ENCODE data around the gene TNS3.

Gene TNS3

GRCh38 chr7:47314728-47315607 lies 266.9 kb downstream of the TNS3 start:
- H3K27me3 Mint-ChIP-seq (ENCODE audit: low read depth, poor library complexity): no peaks in the 10 kb centered on the region
- H3K4me1 Mint-ChIP-seq: peaks cover 56% of the 10 kb centered on the region
- DNase-seq: peak; percentile 29
- peaks cover 21% of the 10 kb centered on the region for H3K9me3 Mint-ChIP-seq
- TF ChIP-seq CTCF (IDR thresholded peaks at IDR 0.05): no peak
- peaks cover 54% of the 10 kb centered on the region for H3K36me3 Mint-ChIP-seq (ENCODE audit: low read depth)
- peak overlapping the region; percentile 95 for H3K27ac Mint-ChIP-seq
- H3K4me3 Mint-ChIP-seq: peak overlapping the region; percentile 58

GRCh38 chr7:47314248-47314647 lies 267.7 kb downstream of the TNS3 start:
- H3K4me3 Mint-ChIP-seq: no peak overlapping the region
- DNase-seq: no peak
- H3K27me3 Mint-ChIP-seq (ENCODE audit: low read depth, poor library complexity): no peaks in the 10 kb centered on the region
- H3K9me3 Mint-ChIP-seq: peaks cover 28% of the 10 kb centered on the region
- peak overlapping the region; percentile 44 for H3K27ac Mint-ChIP-seq
- TF ChIP-seq CTCF (IDR thresholded peaks at IDR 0.05): no peak
- H3K4me1 Mint-ChIP-seq: peaks cover 56% of the 10 kb centered on the region
- peaks cover 54% of the 10 kb centered on the region for H3K36me3 Mint-ChIP-seq (ENCODE audit: low read depth)

GRCh38 chr7:47313564-47313963 lies 268.3 kb downstream of the TNS3 start:
- peaks cover 3% of the 10 kb centered on the region for H3K27me3 Mint-ChIP-seq (ENCODE audit: low read depth, poor library complexity)
- peaks cover 57% of the 10 kb centered on the region for H3K36me3 Mint-ChIP-seq (ENCODE audit: low read depth)

GRCh38 chr7:47311891-47312290 lies 270.0 kb downstream of the TNS3 start:
- peaks cover 40% of the 10 kb centered on the region for H3K4me1 Mint-ChIP-seq
- no peak for TF ChIP-seq CTCF (IDR thresholded peaks at IDR 0.05)
- DNase-seq: no peak
- peaks cover 44% of the 10 kb centered on the region for H3K9me3 Mint-ChIP-seq
- no peak overlapping the region for H3K27ac Mint-ChIP-seq
- peaks cover 58% of the 10 kb centered on the region for H3K36me3 Mint-ChIP-seq (ENCODE audit: low read depth)
- H3K4me3 Mint-ChIP-seq: no peak overlapping the region
- peaks cover 8% of the 10 kb centered on the region for H3K27me3 Mint-ChIP-seq (ENCODE audit: low read depth, poor library complexity)

More at GRCh38 chr7:47313564-47313963, 268.3 kb downstream of the TNS3 start:
- Mint-ChIP-seq H3K4me1 (peaks cover 56% of the 10 kb centered on the region), H3K4me3 (no peak overlapping the region), H3K9me3 (peaks cover 35% of the 10 kb centered on the region), H3K27ac (no peak overlapping the region)
- DNase-seq: no peak
- TF ChIP-seq CTCF (IDR thresholded peaks at IDR 0.05): no peak

GRCh38 chr7:47310020-47310419 lies 271.9 kb downstream of the TNS3 start:
- TF ChIP-seq CTCF (IDR thresholded peaks at IDR 0.05): no peak
- peaks cover 44% of the 10 kb centered on the region for H3K9me3 Mint-ChIP-seq
- peaks cover 22% of the 10 kb centered on the region for H3K4me1 Mint-ChIP-seq
- H3K4me3 Mint-ChIP-seq: no peak overlapping the region
- H3K27ac Mint-ChIP-seq: no peak overlapping the region
- DNase-seq: no peak
- peaks cover 59% of the 10 kb centered on the region for H3K36me3 Mint-ChIP-seq (ENCODE audit: low read depth)
- peaks cover 8% of the 10 kb centered on the region for H3K27me3 Mint-ChIP-seq (ENCODE audit: low read depth, poor library complexity)

- H3K4me1 Mint-ChIP-seq: peaks cover 10% of the 10 kb centered on the region
- H3K27ac Mint-ChIP-seq: no peak overlapping the region
- TF ChIP-seq CTCF (IDR thresholded peaks at IDR 0.05): no peak
Measured at GRCh38 chr7:47308808-47309207, 273.1 kb downstream of the TNS3 start.

More at GRCh38 chr7:47308808-47309207, 273.1 kb downstream of the TNS3 start:
- Mint-ChIP-seq H3K4me3 (no peak overlapping the region), H3K9me3 (peaks cover 44% of the 10 kb centered on the region), H3K27me3 (ENCODE audit: low read depth, poor library complexity) (peaks cover 8% of the 10 kb centered on the region), H3K36me3 (ENCODE audit: low read depth) (peaks cover 70% of the 10 kb centered on the region)
- DNase-seq: no peak

All from nephron progenitor cell (in vitro differentiated cells).